Posterior vena cava (tissue), 2 donors: ENCODE results near the gene C13orf46. TPM values are rescaled to one million over a fixed set of nuclear protein-coding genes. Genes with fewer than 3 reads are reported as not detected.
A peak's percentile ranks its signal among the peaks of the same experiment; 100 is the strongest.
"Not testable (repeated sequence)": the region's sequence is repeated elsewhere in the genome, so short reads cannot be mapped to it uniquely, and the experiment has no call there.

ENCODE experiments used
- DNase-seq: peaks from one replicate; pipeline ENCODE4 v3.0.0-alpha.2; 2020; ENCODE audit warnings: low spot score
- intact Hi-C, 2 donors: fragments of 100-400 bp; cut with DNase I; formaldehyde crosslinking; loops; one replicate each; pipeline versions ENCODE4 v1.14.1 to v1.14.2; 2022 to 2023
- total RNA-seq, 2 donors: library from RNA; stranded (reverse); fragmentation: NEBNext Ultra II Directional; extraction: Animal tissue kit (Norgen Biotek cat#: 25700); gene quantifications; one replicate each; pipeline ENCODE4 v1.2.1, GENCODE V29; 2021
- donor health status: DM: yes; HTN: yes; CAD: no.
- donor health status: DM: yes; HTN: yes; CAD: no.

The C13orf46 gene
- total RNA-seq, 2 donors from 2014 or later, result 1.2 to 1.9 TPM

DNA sequence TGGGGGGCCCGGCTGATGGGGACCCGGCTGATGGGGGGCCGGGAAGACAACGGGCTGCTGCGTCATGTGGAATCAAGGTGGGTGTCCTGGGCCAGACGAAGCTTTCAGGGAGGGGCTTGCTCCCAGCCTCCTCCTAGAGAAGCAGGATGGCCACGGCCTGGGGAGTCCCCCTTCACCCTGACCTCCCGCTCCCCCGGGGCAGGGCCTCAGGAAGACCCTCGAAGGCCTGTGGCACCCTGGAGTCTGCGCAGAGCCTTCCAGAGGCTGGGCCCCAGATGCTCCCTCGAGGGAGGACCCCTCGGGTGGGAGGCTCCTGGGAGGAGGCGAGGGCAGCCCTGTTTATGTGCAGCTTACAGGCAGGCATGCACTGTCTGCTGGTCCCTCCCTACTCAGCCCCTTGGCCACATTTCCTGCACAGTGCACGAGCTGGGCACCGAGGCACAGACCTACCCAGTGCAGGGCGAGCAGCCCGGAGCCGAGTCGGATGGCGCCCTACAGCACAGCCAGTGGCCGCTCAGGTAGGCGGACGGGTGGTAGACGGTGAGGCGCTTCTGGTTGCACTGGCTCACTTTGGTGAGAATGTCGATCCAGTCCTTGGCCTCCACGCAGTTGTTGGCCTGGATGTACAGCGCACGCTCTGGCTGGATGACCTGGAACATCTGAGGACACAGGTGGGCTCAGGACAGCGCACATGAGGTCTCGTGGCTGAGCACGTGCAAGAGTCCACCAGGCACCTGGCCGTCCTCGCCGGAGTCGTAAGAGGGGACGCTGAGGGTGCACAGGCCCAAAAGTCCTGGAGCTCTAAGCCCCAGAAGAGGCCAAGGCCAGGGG lies 22.4 kb upstream of the C13orf46 start:
- intact Hi-C loops, result no loop called here

GRCh38 chr13:113995051-113995601 lies 21.2 kb upstream of the C13orf46 start:
- intact Hi-C loops, result no loop called here
- peak; percentile 69 for DNase-seq

More for the DNA sequence above, 22.4 kb upstream of the C13orf46 start:
- DNase-seq, result peak; percentile 79

- intact Hi-C loops, result no loop called here
- peak; percentile 78 for DNase-seq
Observed at GRCh38 chr13:113992276-113993005, 18.6 kb upstream of the C13orf46 start.

DNA sequence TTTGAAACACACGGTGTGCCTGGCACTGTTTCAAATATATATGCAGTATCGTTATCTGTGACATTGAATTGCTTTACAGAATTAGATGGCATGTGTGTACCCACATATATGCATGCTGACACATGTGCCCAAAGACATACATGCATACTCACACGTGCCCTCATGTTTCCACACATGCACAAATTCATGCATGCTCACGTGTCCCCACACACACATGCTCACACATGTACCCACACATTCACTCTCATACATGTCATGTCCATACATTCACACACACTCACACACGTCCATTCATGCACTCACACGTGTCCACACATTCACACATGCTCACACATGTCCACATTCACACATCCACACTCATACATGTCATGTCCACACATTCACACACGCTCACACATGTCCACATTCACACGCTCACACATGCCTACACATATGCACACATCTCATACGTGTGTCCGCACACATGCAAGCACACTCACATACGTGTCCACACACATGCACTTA lies 17.9 kb upstream of the C13orf46 start:
- intact Hi-C loops, result no loop called here
- DNase-seq, result peak; percentile 34

- intact Hi-C loops, result no loop called here
- DNase-seq, result peak; percentile 45
Observed at GRCh38 chr13:113991191-113991669, 17.4 kb upstream of the C13orf46 start.

DNA sequence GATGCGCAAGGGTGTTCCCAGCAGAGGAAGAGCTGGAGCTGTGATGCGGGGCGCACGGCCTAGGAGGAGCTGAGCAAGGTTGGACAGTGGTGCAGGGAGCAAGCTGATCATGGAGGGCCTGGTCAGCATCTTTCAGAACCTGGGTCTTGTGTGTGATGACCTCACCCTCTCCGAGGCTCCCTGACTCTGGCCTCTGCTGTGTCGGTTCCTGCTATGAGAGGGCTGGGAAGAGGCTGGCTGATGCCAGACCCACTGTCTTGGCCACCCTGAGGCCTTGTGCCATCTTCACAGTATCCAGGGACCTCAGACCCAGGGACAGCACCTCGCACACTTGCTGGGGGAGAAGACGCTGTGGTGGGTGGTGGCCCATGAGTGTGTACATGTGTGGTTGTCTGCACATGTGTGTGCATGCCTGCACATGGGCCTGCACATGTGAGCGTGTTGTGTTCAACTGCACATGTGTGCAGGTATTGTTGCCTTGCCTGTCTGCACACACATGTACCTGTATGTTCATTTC lies 16.5 kb upstream of the C13orf46 start:
- intact Hi-C loops, result no loop called here
- peak; percentile 64 for DNase-seq

- DNase-seq, result peak; percentile 47
- intact Hi-C loops, result no loop called here
Observed at GRCh38 chr13:113989585-113990300, 15.9 kb upstream of the C13orf46 start.

GRCh38 chr13:113988859-113989258 lies 15.0 kb upstream of the C13orf46 start:
- intact Hi-C loops, result not testable (repeated sequence)
- peak; percentile 10 for DNase-seq

GRCh38 chr13:113982296-113982661 lies 8.4 kb upstream of the C13orf46 start:
- peak; percentile 70 for DNase-seq
- intact Hi-C loops, result no loop called here

- DNase-seq, result peak; percentile 69
- intact Hi-C loops, result no loop called here
Observed at GRCh38 chr13:113981611-113982295, 7.9 kb upstream of the C13orf46 start.

DNA sequence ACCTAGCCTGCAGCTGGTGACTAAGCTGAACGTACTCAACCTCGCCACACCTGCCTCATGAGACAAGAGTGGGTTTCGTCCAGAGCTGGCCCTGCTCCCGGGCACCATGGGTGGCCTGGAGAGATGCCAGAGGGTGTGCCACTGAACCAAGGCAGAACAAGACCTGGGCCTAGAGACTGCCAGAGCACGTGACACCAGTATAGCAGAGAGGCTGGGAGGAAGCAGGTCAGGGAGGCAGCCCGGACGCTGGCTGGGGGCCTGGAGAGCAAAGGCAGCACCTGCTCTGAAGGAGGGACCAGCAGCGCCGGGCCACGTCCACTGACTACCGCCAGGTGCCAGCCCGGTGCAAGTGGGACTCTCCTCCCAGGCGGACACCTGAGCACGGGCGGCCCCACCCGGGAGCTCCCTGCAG lies 7.3 kb upstream of the C13orf46 start:
- peak; percentile 69 for DNase-seq
- intact Hi-C loops, result no loop called here

GRCh38 chr13:113980489-113981064 lies 6.7 kb upstream of the C13orf46 start:
- intact Hi-C loops, result no loop called here

DNA sequence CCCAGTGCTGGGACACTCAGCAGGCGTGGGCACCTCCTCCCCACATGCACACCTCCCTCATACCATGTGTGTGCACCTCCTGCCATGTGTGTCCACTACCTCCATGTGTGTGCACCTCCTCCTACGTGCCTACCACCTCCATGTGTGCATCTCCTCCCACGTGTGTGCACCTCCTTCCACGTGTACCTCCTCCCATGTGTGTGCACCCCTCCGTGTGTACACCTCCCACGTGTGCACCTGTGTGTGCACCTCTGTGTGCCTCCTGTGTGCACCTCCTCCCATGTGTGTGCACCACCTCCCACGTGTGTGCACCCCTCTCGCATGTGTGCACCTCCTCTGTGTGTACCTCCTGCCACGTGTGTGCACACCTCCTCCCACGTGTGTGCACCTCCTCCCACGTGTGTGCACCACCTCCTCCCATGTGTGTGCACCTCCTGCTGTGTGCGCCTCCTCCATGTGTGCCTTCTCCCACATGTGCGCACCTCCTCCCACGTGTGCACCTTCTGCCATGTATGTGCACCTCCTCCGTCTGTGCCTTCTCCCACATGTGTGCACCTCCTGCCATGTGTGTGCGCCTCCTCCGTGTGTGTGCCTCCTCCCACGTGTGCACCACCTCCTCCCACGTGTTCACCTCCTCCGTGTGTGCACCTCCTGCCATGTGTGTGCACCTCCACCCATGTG lies 6.1 kb upstream of the C13orf46 start:
- intact Hi-C loops, result no loop called here
- peak; percentile 42 for DNase-seq

More at GRCh38 chr13:113980489-113981064, 6.7 kb upstream of the C13orf46 start:
- no peak for DNase-seq

DNA sequence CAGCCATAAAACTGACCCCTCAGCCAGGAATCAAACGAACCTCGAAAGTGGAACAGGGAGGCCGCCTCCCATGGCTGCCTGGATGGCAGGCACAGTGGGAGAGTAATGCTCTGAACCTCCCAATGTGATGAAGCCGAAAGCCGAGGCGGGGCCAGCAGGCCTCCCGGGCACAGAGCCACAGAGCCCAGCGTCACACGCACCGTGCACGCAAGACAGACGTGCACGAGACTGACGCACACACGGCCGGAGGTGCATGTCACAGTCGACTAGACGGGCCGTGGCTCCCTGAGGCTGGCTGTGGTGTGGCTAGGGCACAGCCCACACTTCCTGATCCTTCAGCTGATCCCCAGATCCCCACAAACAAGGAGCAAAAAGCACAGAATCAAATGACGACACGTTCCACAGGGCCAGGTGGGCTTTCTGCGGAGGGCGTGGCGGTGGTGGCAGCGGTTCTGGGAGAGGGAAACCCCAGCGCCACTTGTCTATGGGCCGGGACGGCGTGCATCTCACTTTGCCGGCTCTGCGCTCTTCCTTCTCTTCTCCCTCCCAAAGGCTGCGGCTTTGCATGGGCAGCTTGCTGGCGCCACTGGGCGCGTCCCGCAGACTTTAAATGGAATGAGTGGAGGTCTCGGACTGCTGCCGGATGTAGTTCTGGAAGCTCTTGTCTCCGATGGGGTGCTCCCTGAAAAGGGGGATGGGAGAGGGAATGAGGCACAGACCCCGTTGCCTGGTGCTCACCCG lies 5.0 kb upstream of the C13orf46 start:
- DNase-seq, result peak; percentile 68
- intact Hi-C loops, result no loop called here

DNA sequence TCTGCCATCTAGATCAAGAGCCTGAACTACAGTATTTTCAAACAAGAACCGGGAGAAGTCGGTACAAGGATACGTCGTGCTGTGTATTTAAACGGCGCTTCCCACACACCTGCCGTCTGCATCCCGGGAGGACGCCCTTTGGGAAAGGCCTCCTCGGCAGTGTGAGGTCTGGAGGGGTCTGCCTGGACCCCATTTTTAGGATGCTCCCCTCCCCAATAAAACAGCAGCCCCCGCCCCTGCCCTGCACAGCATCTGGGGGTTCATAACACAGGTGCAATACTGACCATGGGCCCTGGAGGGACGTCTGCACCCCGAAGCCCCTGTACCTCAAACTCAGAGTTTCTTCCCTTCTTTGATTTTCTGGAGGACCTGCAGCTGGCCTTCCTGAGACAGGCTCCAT lies 4.1 kb upstream of the C13orf46 start:
- DNase-seq, result no peak
- intact Hi-C loops, result no loop called here

GRCh38 chr13:113976711-113977684 lies 3.1 kb upstream of the C13orf46 start:
- peak; percentile 83 for DNase-seq
- intact Hi-C loops, result no loop called here
